NK-92 (cell line): ENCODE measurements around the gene PLCL1.
A peak's percentile ranks its signal among the peaks of the same experiment; 100 is the strongest.

Source experiments
- DNase-seq: peaks from one replicate; lab custom pipeline; 2025; ENCODE audit not compliant: unreplicated experiment; lab: John Stamatoyannopoulos, UW

Gene PLCL1

GRCh38 chr2:197804049-197804757, at the start of gene PLCL1:
TSS of gene PLCL1 (plus strand) at chr2:197804593.
- DNase-seq = peak; percentile 35

DNA sequence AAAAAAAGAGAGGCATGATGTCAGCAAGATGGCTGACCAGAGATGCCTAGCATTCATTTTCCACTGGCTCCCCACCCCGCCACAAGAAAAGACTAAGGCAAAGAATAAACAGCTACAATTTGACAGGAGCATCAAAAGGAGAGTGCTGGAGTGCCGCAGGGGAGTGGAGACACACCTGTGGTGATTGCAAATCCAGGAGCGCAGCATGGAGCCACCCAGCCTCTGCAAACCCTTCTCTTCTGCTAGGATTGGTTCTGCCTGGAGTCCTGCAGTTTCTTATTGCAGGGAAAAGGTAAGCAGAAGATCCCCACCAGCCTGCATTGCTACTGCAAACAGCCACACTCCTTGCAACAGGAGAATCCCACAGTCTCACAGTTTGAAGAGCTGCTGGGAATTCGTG, 45.4 kb upstream of the PLCL1 start:
- DNase-seq = no peak

- DNase-seq = no peak
These were observed 44.6 kb upstream of the PLCL1 start for GRCh38 chr2:197759625-197760292.

GRCh38 chr2:197760293-197760657, 44.1 kb upstream of the PLCL1 start:
- DNase-seq = no peak

DNA sequence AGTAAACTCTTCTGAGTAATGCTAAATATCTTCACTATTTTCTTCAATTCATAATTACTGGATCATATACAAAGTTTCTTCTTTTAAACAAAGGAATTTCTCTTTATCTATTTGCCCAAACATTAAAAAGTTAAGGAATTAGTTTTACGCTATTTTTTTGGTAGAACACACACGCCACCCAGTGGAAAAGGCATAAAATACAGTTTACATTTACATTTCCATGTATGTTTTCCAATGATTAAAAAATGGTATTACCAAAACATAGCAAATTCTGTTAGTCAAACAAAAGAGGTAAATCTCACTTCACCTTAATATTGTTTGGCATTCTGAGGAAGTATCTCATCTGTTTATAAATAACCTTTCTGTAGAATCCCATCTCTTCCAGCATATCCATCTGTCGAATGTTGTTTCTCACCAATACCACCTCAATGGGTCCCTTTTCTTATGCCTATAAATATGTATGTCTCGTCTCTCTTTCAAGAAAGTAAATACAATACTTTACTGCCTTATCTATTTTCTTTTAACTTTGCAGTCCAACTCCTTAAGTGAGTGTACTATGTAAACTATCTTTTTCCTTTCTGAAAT, 26.5 kb upstream of the PLCL1 start:
- no peak for DNase-seq

DNA sequence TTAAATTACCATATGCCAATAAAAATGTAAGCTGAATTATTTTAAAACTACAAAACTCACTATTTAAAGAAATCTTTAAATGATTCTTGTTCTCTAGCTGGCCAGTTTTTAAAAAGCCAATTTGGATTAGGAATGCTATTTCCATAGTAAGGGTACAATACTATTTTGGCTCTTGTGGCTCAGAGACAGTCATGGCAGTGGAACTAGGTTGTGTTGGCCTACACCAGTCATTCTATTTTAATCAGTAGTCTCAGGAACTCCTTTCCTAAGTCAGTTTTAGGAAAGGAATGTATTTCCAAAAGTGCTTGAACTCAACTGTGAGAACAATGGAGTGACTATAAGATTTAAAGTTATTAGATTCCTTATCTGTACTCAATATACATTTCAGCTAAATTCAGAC, 25.1 kb upstream of the PLCL1 start:
- DNase-seq = no peak

DNA sequence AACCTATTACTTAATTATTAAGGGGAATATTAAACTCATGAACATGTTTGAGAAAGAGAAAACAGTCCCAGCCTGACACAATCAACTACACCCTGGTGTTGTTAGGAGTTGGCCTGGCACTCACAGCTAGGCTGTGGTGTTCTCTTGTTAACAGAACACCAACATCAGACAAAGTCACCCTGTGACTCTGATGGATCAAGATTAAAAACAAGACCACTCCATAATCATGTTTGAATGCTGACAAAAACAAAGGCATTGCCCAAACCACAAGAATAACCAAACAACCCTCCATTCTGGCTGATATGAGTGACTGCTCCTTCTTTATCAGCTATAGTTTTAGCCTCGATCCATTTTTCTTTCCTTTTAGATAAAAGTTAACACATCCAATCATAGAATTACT, 22.3 kb upstream of the PLCL1 start:
- DNase-seq = no peak

- DNase-seq = no peak
These were observed 19.1 kb upstream of the PLCL1 start, which contains the start of gene BOLL for GRCh38 chr2:197784956-197785941. TSS of gene BOLL (minus strand) at chr2:197785319. CDS start at chr2:197781850, 3,469 bp downstream.

- DNase-seq = no peak
These were observed 18.1 kb upstream of the PLCL1 start for GRCh38 chr2:197786010-197786877.

DNA sequence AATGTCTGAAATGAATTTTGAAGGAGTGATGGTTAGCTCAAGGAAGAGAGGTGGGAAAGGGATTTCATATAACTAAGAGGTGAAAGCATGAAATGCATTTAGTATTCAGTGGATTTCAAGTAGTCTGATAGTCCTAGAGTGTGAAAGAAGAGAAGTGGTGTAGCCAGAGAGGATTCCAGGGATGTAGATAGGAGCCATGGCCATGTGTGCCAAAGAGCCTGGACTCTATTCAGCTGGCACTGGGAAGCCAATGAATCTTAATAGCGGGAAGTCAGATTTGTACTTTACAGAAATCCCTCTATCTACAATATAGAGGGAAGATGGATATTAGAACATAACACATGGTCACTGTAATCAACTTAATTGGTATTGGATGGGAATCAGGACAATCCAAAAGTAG, 10.9 kb upstream of the PLCL1 start:
- no peak for DNase-seq

DNA sequence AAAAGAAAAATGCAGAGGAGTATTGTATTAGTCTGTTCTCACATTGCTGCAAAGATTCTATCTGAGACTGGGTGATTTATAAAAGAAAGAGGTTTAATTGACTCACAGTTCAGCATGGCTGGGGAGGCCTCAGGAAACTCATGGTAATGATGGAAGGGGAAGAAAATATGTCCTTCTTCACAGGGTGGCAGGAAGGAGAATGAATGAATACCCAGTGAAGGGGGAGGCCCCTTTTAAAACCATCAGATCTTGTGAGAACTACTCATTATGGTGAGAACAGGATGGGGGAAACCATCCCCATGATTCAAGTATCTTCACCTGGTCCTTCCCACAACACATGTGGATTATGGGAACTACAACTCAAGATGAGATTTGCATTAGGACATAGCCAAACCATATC, 9.1 kb upstream of the PLCL1 start:
- no peak for DNase-seq

GRCh38 chr2:197798187-197798586, 6.2 kb upstream of the PLCL1 start:
- DNase-seq = no peak

GRCh38 chr2:197799068-197799467, 5.3 kb upstream of the PLCL1 start:
- no peak for DNase-seq

DNA sequence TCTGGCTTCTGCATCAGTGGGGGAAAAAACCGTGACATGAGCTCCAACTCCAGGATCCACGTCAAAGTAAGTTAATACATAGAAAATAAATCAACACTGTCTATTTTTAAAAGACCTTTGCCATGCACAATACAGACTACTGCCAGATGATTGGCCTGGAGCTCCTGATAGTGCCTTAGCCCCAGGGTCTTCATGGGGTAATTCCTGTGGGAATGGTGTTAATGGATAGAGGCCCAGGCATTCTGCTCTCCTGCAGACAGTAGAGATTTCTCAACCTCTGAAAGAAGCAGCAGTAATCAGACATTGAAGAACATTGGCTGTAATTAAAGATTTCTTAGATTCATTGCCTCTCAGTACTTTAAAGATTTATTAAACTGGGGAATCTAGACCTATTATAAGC, 4.3 kb upstream of the PLCL1 start:
- no peak for DNase-seq

GRCh38 chr2:197801033-197801432, 3.4 kb upstream of the PLCL1 start:
- no peak for DNase-seq

DNA sequence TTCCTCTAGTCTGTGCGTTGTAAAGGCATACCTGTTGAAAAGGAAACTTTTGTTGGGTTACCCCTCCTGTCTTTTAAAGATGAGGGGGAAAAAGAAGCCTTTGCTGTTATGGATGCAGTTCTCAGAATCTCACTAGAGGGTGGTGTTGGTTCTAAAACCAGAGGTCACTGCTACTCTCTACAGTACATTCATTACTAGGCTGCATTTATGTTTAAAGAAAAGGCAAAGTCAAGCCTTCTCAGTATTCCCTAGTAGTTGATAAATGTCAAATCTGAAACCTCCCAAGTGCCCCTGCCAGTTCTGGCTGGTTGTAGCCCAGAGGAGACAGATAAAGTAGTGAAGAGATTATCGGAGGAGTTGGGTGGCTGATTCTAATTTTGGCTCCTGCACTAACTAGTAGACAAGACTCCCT, 1.4 kb upstream of the PLCL1 start:
- DNase-seq = no peak

GRCh38 chr2:197804758-197805714, 643 bp downstream of the PLCL1 start:
- no peak for DNase-seq

- DNase-seq = no peak
These were observed 1.6 kb downstream of the PLCL1 start for GRCh38 chr2:197805715-197806633.
